GM21390 (cell line): ENCODE results near the gene AADAT.
A peak's percentile ranks its signal among the peaks of the same experiment; 100 is the strongest.
"Not testable (repeated sequence)": the region's sequence is repeated elsewhere in the genome, so short reads cannot be mapped to it uniquely, and the experiment has no call there.

Experiments used
- ATAC-seq: cut with Tn5 transposase; IDR thresholded peaks from one replicate; pipeline ENCODE4 v1.9.1; 2021; ENCODE audit not compliant: unreplicated experiment

AADAT gene

GRCh38 chr4:170089668-170090351, at the start of gene AADAT:
AADAT (minus strand) TSS chr4:170089956; CDS start chr4:170089690, 266 bp downstream.
- peak; percentile 84 for ATAC-seq

GRCh38 chr4:170138580-170139194, 48.9 kb upstream of the AADAT start:
- peak; percentile 96 for ATAC-seq

- ATAC-seq = no peak
Observed at GRCh38 chr4:170137927-170138326, 48.2 kb upstream of the AADAT start.

DNA sequence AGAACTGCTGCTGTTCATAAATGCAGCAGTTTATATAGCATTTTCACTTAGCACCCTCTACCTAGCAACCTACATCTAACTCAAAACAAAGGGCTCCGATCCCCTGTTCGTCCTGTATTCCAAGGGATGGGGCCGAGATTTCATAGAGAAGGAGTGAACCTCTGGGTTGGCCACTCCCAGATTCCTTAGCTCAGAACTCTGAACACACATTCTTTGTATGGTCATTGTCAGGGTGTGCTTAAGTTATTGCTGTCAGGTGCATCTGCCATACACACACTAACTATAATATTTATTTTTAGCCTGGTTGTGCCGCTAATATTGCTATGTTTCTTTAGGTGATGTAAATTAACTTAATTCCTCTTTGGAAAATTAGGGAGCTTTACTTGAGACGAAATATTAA, 47.7 kb upstream of the AADAT start:
- ATAC-seq = no peak

- ATAC-seq = no peak
Observed at GRCh38 chr4:170134821-170135220, 45.1 kb upstream of the AADAT start.

DNA sequence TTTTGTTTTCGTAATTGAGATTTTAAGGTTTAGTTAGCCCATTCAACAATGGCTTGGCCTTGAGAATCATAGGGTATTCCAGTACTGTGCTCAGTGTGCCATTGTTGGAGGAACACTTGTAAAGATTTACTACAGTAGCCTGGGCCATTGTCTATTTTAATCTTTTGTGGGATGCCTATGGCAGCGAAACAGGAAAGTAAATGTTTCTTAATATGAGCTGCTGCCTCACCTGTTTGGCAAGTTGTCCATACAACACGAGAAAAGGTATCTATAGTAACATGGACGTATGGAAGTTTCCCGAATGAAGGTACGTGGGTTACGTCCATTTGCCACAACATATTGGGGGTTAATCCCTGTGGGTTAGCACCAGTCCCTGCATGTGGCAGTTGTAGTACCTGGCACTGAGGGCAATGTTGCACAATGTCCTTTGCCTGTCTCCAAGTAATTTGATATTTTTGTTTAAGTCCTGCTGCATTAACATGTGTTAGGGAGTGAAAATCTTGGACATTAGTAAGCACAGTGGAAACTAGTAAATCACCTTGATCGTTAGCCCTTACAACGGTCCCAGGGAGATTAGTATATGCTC, 38.6 kb upstream of the AADAT start:
- ATAC-seq = no peak

GRCh38 chr4:170127758-170128157, 38.0 kb upstream of the AADAT start:
- no peak for ATAC-seq

DNA sequence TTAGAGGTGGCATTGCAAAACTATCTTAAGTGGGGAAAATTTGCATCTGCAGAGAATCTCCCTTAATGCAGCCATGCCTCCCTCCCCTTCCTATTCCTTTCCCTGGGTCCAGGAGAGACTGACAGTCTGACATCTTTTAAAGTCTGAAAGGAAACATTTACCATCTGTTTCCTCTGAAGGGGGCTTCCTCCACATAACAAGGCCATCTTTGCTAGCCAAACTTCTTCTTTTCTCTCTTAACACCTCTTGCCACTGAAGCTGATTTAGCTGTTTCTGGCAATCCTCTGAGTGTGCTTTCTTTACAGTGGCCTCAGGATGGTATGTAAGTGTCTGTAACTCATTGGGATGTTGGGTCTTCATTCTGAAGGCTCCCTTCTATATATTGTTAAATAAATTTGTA, 34.6 kb upstream of the AADAT start:
- no peak for ATAC-seq

- ATAC-seq = no peak
Observed at GRCh38 chr4:170122252-170122651, 32.5 kb upstream of the AADAT start.

DNA sequence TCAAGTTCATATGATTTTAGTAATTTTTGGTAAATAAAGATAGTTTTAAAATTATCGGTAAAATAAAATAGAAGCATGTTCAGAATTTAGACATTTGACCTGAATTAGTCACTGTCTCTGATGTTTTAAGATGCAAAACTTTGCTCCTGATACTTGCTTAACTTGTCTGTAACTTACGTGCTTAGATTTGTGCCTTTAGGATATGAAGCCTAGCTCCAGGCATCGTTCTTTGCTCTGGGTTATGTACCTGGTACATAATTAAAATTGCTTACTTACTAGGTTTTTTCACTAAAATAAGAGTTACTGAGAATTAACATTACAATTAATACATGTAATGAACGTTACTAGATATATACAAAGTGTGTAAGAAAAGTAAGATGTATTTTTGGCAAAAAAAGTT, 24.9 kb upstream of the AADAT start:
- no peak for ATAC-seq

- ATAC-seq = not testable (repeated sequence)
Observed at GRCh38 chr4:170114183-170114582, 24.4 kb upstream of the AADAT start.

DNA sequence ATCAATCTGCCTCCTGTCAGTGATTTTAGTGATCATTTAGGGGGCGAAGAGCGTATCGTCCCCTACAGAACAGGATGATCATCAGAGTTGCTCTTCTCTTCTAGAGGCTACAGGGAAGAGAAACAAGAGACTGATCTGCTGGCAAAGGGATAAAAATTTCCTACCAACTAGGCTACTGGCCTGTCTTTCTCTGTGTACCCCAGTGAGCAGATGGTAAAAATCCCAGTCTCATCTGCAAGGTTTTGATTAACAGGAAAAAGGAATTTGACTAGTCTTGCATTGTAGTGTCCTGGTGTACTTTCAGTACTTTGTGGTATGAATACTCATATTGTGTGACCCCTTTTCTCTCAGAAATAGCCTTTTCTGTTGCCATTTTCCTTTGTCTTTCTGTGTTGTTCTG, 21.8 kb upstream of the AADAT start:
- ATAC-seq = no peak

- ATAC-seq = no peak
Observed at GRCh38 chr4:170111085-170111484, 21.3 kb upstream of the AADAT start.

DNA sequence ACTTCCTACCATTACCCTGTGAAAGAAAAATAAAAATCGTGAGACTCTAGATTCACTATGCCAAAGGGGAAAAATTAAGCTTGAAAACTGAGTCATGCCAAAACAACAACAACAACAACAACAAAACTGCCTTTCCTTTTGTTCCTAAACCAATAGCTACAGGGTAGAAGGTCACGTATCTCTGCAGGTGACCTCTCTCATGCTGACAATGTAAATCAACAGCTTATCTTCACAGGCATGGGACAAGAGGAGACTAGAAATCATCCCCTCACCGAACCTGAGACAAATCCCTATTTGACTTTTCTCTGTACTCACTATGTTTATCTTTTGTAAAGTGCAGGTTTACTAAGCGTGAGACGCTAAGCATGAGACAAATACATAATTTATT, 20.5 kb upstream of the AADAT start:
- ATAC-seq = no peak

DNA sequence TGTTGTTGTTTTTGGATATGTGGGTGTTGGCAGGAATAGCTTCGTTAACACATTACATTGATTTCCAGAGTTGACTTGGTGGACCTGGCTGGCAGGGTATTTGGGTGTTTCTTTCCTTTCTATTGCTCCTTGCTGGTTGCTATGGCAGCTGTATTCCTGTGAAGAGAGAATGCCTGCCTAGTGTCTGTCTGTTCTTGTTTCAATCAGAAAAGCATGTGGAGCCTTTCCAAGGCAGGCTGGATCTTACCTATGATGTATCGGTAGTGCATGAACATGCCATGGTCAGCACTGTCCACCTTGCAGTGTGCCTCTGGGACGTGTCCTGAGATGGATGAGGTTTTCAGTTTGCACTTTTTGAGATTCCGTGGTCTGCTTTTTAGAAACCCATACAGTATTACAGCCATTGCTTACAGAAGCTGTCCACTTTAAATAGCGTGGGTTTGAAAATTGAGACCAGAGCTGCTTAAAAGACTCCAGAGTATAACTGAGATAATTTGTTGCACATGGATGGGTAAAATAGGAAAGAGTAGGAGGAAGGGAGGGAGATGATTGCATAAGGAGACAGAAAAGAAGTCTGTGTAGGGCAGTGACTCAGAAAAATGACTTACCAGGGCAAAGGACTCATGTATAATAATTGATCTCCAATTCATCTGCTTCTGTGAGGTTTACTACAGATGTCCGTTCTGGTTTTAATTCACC, 20.0 kb upstream of the AADAT start:
- no peak for ATAC-seq

GRCh38 chr4:170106900-170107299, 17.1 kb upstream of the AADAT start:
- ATAC-seq = no peak

- ATAC-seq = no peak
Observed at GRCh38 chr4:170102426-170102825, 12.7 kb upstream of the AADAT start.

- not testable (repeated sequence) for ATAC-seq
Observed at GRCh38 chr4:170098171-170098570, 8.4 kb upstream of the AADAT start.

- no peak for ATAC-seq
Observed at GRCh38 chr4:170097681-170098080, 7.9 kb upstream of the AADAT start.

- ATAC-seq = no peak
Observed at GRCh38 chr4:170093973-170094535, 4.3 kb upstream of the AADAT start.

- ATAC-seq = no peak
Observed at GRCh38 chr4:170091069-170091696, 1.4 kb upstream of the AADAT start.
